HG02588 (cell line): ENCODE results near the gene PROX1.
"Not testable (repeated sequence)": the region's sequence is repeated elsewhere in the genome, so short reads cannot be mapped to it uniquely, and the experiment has no call there.

Experiments
- ATAC-seq: cut with Tn5 transposase; IDR thresholded peaks from one replicate; pipeline ENCODE4 v1.9.1; 2021; ENCODE audit warnings: mild to moderate bottlenecking, moderate library complexity; ENCODE audit not compliant: unreplicated experiment

Gene PROX1

GRCh38 chr1:214066936-214067335 is 79.2 kb downstream of the PROX1 start:
- no peak for ATAC-seq

- no peak for ATAC-seq
Observed at GRCh38 chr1:214067397-214067796, 79.6 kb downstream of the PROX1 start.

- no peak for ATAC-seq
Observed at GRCh38 chr1:214067853-214068703, 80.3 kb downstream of the PROX1 start.

- no peak for ATAC-seq
Observed at GRCh38 chr1:214068979-214069378, 81.2 kb downstream of the PROX1 start.

GRCh38 chr1:214071469-214071868 is 83.7 kb downstream of the PROX1 start:
- ATAC-seq, result no peak

- no peak for ATAC-seq
Observed at GRCh38 chr1:214072426-214073157, 84.8 kb downstream of the PROX1 start.

- ATAC-seq, result no peak
Observed at GRCh38 chr1:214074477-214074876, 86.7 kb downstream of the PROX1 start.

- no peak for ATAC-seq
Observed at GRCh38 chr1:214075305-214075998, 87.7 kb downstream of the PROX1 start.

- no peak for ATAC-seq
Observed at GRCh38 chr1:214075999-214076707, 88.4 kb downstream of the PROX1 start.

GRCh38 chr1:214076708-214077065 is 88.9 kb downstream of the PROX1 start:
- no peak for ATAC-seq

- no peak for ATAC-seq
Observed at GRCh38 chr1:214078950-214079349, 91.2 kb downstream of the PROX1 start.

GRCh38 chr1:214085325-214085724 is 97.6 kb downstream of the PROX1 start:
- no peak for ATAC-seq

GRCh38 chr1:214086945-214087344 is 99.2 kb downstream of the PROX1 start:
- no peak for ATAC-seq

GRCh38 chr1:214089003-214089402 is 101.2 kb downstream of the PROX1 start:
- ATAC-seq, result not testable (repeated sequence)
